ENCODE results near the gene PPP1R12B.
"Not testable (repeated sequence)": the region's sequence is repeated elsewhere in the genome, so short reads cannot be mapped to it uniquely, and the experiment has no call there.

Gene PPP1R12B

DNA sequence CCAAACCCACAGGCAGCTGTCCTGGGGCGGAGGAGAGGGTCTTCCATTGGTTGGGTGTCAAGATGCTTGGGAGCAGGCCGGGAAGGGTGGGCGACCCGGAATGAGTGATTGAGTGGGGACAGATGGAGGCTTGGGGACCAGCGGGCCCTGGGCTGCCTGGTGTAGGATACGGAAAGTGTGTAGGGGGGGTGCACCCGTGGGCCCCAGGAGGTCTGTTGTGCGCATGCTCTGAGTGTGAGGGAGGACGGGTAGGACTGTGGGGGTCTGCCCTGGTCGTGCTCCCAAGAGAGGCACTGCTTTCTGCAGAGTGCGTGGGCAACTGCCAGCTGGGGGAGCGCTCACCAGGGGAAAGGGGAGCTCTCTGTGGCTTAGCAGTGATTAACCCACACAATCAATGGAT is 275.0 kb downstream of the PPP1R12B start:
- H3K4ac ChIP-seq (ENCODE audit: low read length); H3K27me3 ChIP-seq (ENCODE audit: control insufficient read depth in 3 of 3, insufficient read depth in 3 of 3, low read depth in 1 of 3, low read length in 3 of 3); H3K9me3 ChIP-seq (replicated peaks in 1 of 2; ENCODE audit: control insufficient read depth in 2 of 2, insufficient read depth in 1 of 2, low read depth in 1 of 2, low read length in 2 of 2); H3K4me3 ChIP-seq (ENCODE audit: low read length in 2 of 2); H3K18ac ChIP-seq (ENCODE audit: low read length); H3K9ac ChIP-seq (ENCODE audit: low read depth, low read length, poor library complexity); DNase-seq (ENCODE audit: low spot score); H2BK5ac ChIP-seq (ENCODE audit: low read length); H2BK15ac ChIP-seq (ENCODE audit: low read length); H3K79me1 ChIP-seq (ENCODE audit: low read depth, low read length); H4K8ac ChIP-seq (ENCODE audit: low read depth, low read length); H2AFZ ChIP-seq (ENCODE audit: low read length); H2AK5ac ChIP-seq (ENCODE audit: low read depth, low read length); H3K36me3 ChIP-seq (replicated peaks in 1 of 2; ENCODE audit: control insufficient read depth in 2 of 2, insufficient read depth in 2 of 2, low read length in 2 of 2); H3K23ac ChIP-seq (ENCODE audit: low read depth, low read length, poor library complexity); H3K4me2 ChIP-seq (ENCODE audit: insufficient read depth, low read length, poor library complexity, severe bottlenecking); H3K27ac ChIP-seq (replicated peaks; ENCODE audit: low read length); H2BK120ac ChIP-seq (ENCODE audit: low read depth, low read length); H4K91ac ChIP-seq (ENCODE audit: low read depth, low read length, poor library complexity): not testable (repeated sequence)
- Histone ChIP-seq H3K14ac (ENCODE audit: low read length) (peak overlapping the region; percentile 8), H3K4me1 (ENCODE audit: control insufficient read depth in 2 of 2, insufficient read depth in 1 of 2, low read depth in 1 of 2, low read length in 2 of 2) (peaks cover 4 to 17% of the 10 kb centered on the region in 2 donors), H2BK12ac (ENCODE audit: low read length) (peak overlapping the region; percentile 10)
- no CpG with 5 or more reads among the region's 12 CpGs for WGBS, 2 donors (ENCODE audit: extremely low coverage in 2 of 2, insufficient read length in 2 of 2, insufficient replicate concordance in 1 of 2)

DNA sequence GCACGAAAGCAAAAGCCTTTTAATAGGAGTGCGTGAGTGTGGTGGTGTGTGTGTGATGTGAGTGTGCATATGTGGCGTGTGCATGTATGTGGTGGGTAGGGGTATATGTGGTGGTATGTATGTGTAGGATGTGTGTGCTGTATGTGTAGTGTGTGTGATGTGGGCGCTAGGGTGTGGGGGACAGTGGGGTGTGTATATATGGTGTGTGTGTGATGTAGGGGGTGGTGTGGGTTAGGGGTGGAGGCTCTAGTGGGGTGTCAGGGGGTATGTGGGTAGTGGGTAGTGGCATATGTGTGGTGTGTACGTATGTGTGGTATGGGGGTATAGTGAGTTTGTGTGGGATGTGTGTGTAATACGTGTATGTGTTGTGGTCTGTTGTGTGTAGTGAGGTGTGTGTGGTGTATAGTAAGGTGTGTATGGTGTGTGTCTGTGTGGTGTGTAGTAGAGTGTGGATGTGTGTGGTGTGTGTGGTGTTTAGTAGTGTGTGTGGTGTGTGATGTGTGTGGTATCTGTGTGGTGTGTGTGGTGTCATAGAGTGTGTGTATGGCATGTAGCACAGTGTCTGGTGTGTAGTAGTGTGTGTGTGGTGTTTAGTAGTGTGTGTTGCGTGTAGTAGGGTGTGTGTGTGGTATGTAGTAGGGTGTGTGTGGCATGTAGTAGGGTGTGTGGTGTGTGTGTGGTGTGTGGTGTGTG is 275.7 kb downstream of the PPP1R12B start:
- no peak overlapping the region for H2BK5ac ChIP-seq (ENCODE audit: low read length)
- peak overlapping the region; percentile 33 for H2BK120ac ChIP-seq (ENCODE audit: low read depth, low read length)
- H3K14ac ChIP-seq (ENCODE audit: low read length): peak overlapping the region; percentile 95
- WGBS, 2 donors (ENCODE audit: extremely low coverage in 2 of 2, insufficient read length in 2 of 2, insufficient replicate concordance in 1 of 2): 100% methylated on average over 3 to 5 of the region's 7 CpGs
- H4K8ac ChIP-seq (ENCODE audit: low read depth, low read length): peak overlapping the region; percentile 90
- peaks cover 5% of the 10 kb centered on the region for H3K79me1 ChIP-seq (ENCODE audit: low read depth, low read length)
- peak overlapping the region; percentile 64 for H2BK12ac ChIP-seq (ENCODE audit: low read length)
- peaks cover 0 to 5% of the 10 kb centered on the region in 2 donors for H3K36me3 ChIP-seq (replicated peaks in 1 of 2; ENCODE audit: control insufficient read depth in 2 of 2, insufficient read depth in 2 of 2, low read length in 2 of 2)
- H3K27ac ChIP-seq (replicated peaks; ENCODE audit: low read length): no peak overlapping the region
- H3K4ac ChIP-seq (ENCODE audit: low read length): peak overlapping the region; percentile 58
- H3K9ac ChIP-seq (ENCODE audit: low read depth, low read length, poor library complexity): peak overlapping the region; percentile 66
- peak overlapping the region; percentile 94 for H4K91ac ChIP-seq (ENCODE audit: low read depth, low read length, poor library complexity)
- H2AFZ ChIP-seq (ENCODE audit: low read length): no peak overlapping the region
- no peak for DNase-seq (ENCODE audit: low spot score)
- H3K18ac ChIP-seq (ENCODE audit: low read length): peak overlapping the region; percentile 48
- peaks cover 0 to 12% (median 7%) of the 10 kb centered on the region in 3 experiments for H3K27me3 ChIP-seq (ENCODE audit: control insufficient read depth in 3 of 3, insufficient read depth in 3 of 3, low read depth in 1 of 3, low read length in 3 of 3)
- H3K23ac ChIP-seq (ENCODE audit: low read depth, low read length, poor library complexity): peak overlapping the region; percentile 82
- H2AK5ac ChIP-seq (ENCODE audit: low read depth, low read length): peak overlapping the region; percentile 54
- peaks cover 1 to 15% of the 10 kb centered on the region in 2 donors for H3K4me1 ChIP-seq (ENCODE audit: control insufficient read depth in 2 of 2, insufficient read depth in 1 of 2, low read depth in 1 of 2, low read length in 2 of 2)
- H3K4me3 ChIP-seq (ENCODE audit: low read length in 2 of 2): peak overlapping the region in 1 of 2 donors; percentile 70
- H2BK15ac ChIP-seq (ENCODE audit: low read length): peak overlapping the region; percentile 56
- H3K4me2 ChIP-seq (ENCODE audit: insufficient read depth, low read length, poor library complexity, severe bottlenecking): no peak overlapping the region
- peaks cover 0 to 5% of the 10 kb centered on the region in 2 donors for H3K9me3 ChIP-seq (replicated peaks in 1 of 2; ENCODE audit: control insufficient read depth in 2 of 2, insufficient read depth in 1 of 2, low read depth in 1 of 2, low read length in 2 of 2)

DNA sequence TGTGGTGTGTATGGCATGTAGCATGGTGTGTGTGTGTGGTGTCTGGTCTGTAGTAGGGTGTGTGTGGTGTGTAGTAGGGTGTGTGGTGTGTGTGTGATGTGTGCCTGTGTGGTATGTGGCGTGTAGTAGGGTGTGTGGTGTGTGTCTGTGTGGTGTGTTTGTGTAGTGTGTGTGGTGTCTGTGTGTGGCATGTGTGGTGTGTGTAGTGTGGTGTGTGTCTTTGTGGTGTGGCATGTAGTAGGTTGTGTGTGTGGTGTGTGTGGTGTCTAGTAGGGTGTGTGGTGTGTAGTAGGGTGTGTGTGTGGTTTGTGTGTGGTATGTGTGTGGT is 276.2 kb downstream of the PPP1R12B start:
- Histone ChIP-seq H3K14ac (ENCODE audit: low read length) (peak overlapping the region; percentile 95), H2AFZ (ENCODE audit: low read length) (no peak overlapping the region), H3K18ac (ENCODE audit: low read length) (peak overlapping the region; percentile 48)

More for the DNA sequence above, 276.2 kb downstream of the PPP1R12B start:
- Histone ChIP-seq H2BK120ac (ENCODE audit: low read depth, low read length) (peak overlapping the region; percentile 33), H3K23ac (ENCODE audit: low read depth, low read length, poor library complexity) (peak overlapping the region; percentile 82), H2AK5ac (ENCODE audit: low read depth, low read length) (peak overlapping the region; percentile 54), H3K4me1 (ENCODE audit: control insufficient read depth in 2 of 2, insufficient read depth in 1 of 2, low read depth in 1 of 2, low read length in 2 of 2) (peaks cover 1 to 15% of the 10 kb centered on the region in 2 donors), H3K9ac (ENCODE audit: low read depth, low read length, poor library complexity) (peak overlapping the region; percentile 66), H3K36me3 (replicated peaks in 1 of 2; ENCODE audit: control insufficient read depth in 2 of 2, insufficient read depth in 2 of 2, low read length in 2 of 2) (peaks cover 0 to 5% of the 10 kb centered on the region in 2 donors), H2BK5ac (ENCODE audit: low read length) (no peak overlapping the region), H3K4me2 (ENCODE audit: insufficient read depth, low read length, poor library complexity, severe bottlenecking) (no peak overlapping the region), H2BK12ac (ENCODE audit: low read length) (peak overlapping the region; percentile 64), H3K9me3 (replicated peaks in 1 of 2; ENCODE audit: control insufficient read depth in 2 of 2, insufficient read depth in 1 of 2, low read depth in 1 of 2, low read length in 2 of 2) (peaks cover 0 to 5% of the 10 kb centered on the region in 2 donors), H2BK15ac (ENCODE audit: low read length) (peak overlapping the region; percentile 56), H3K79me1 (ENCODE audit: low read depth, low read length) (peaks cover 5% of the 10 kb centered on the region), H3K4me3 (ENCODE audit: low read length in 2 of 2) (peak overlapping the region in 1 of 2 donors; percentile 70), H3K27ac (replicated peaks; ENCODE audit: low read length) (peak overlapping the region; percentile 8), H3K27me3 (ENCODE audit: control insufficient read depth in 3 of 3, insufficient read depth in 3 of 3, low read depth in 1 of 3, low read length in 3 of 3) (peaks cover 0 to 12% (median 7%) of the 10 kb centered on the region in 3 experiments), H3K4ac (ENCODE audit: low read length) (peak overlapping the region; percentile 58), H4K91ac (ENCODE audit: low read depth, low read length, poor library complexity) (peak overlapping the region; percentile 94), H4K8ac (ENCODE audit: low read depth, low read length) (peak overlapping the region; percentile 90)
- no peak for DNase-seq (ENCODE audit: low spot score)
- 100% methylated on average over 1 of the region's 1 CpG; no CpG with 5 or more reads in 1 of the 2 donors for WGBS, 2 donors (ENCODE audit: extremely low coverage in 2 of 2, insufficient read length in 2 of 2, insufficient replicate concordance in 1 of 2)

All from neuronal stem cell (in vitro differentiated cells).